IMR-90 (cell line): ENCODE measurements around the gene KIF4B. TPM values are rescaled to one million over a fixed set of nuclear protein-coding genes. Genes with fewer than 3 reads are reported as not detected.

Experiments used
- ATAC-seq: fragments of 200-7000 bp; cut with Tn5 transposase; 2 replicates; pipeline ENCODE4 v1.9.1; 2020; ENCODE audit warnings: low read depth, mild to moderate bottlenecking, moderate library complexity
- BruUV-seq: library from RNA; stranded (reverse); fragments of 400-500 nt; replicated peaks from 2 replicates; lab custom pipeline; 2021; lab: Mats Ljungman, UMichigan
- CTCF ChIA-PET: fragments of 300-600 bp; formaldehyde crosslinking; extraction: SDS; loops from one replicate; lab custom pipeline; 2021; ENCODE audit warnings: antibody characterized with exemption; lab: Yijun Ruan, JAX
- POLR2A ChIA-PET: fragments of 300-600 bp; sonication (Branson Sonifier 250); formaldehyde crosslinking; loops from one replicate; lab custom pipeline; 2022; ENCODE audit warnings: antibody characterized with exemption; ENCODE audit not compliant: unreplicated experiment; lab: Charles Lee
- DNase-seq: peaks from one replicate; pipeline ENCODE4 v3.0.0; 2013
- H2AFZ ChIP-seq: replicated peaks from 2 replicates; pipeline ENCODE3; 2013; ENCODE audit warnings: low read length, mild to moderate bottlenecking; ENCODE audit not compliant: poor library complexity
- H2AK5ac ChIP-seq: 2 replicates; pipeline ENCODE4 v1.6.1; 2013; ENCODE audit warnings: low read depth, low read length, inconsistent platforms
- H2AK9ac ChIP-seq: replicated peaks from 2 replicates; pipeline ENCODE3; 2013; ENCODE audit warnings: mild to moderate bottlenecking, low read depth, low read length, moderate library complexity; ENCODE audit not compliant: poor library complexity
- H2BK120ac ChIP-seq: 2 replicates; pipeline ENCODE4 v1.6.1; 2013; ENCODE audit warnings: low read depth, low read length, inconsistent platforms
- H2BK15ac ChIP-seq: 3 replicates; pipeline ENCODE4 v1.6.1; 2013; ENCODE audit warnings: low read depth, low read length, inconsistent platforms
- H2BK20ac ChIP-seq: 2 replicates; pipeline ENCODE4 v1.6.1; 2013; ENCODE audit warnings: low read depth, mild to moderate bottlenecking, inconsistent platforms, low read length, moderate library complexity
- H2BK5ac ChIP-seq: 2 replicates; pipeline ENCODE4 v1.6.1; 2013; ENCODE audit warnings: mild to moderate bottlenecking, low read depth, low read length, inconsistent platforms; ENCODE audit not compliant: poor library complexity, severe bottlenecking
- H3K14ac ChIP-seq: replicated peaks from 2 replicates; pipeline ENCODE4 v1.6.1; 2013; ENCODE audit warnings: low read depth, low read length, inconsistent platforms
- H3K18ac ChIP-seq: 2 replicates; pipeline ENCODE4 v1.6.1; 2013; ENCODE audit warnings: low read depth, low read length, control low read depth
- H3K23ac ChIP-seq: 2 replicates; pipeline ENCODE4 v1.6.1; 2013; ENCODE audit warnings: low read depth, low read length, inconsistent platforms
- H3K27ac ChIP-seq: 2 replicates; pipeline ENCODE4 v1.5.1; 2013; ENCODE audit warnings: mild to moderate bottlenecking, control low read depth, low read length; ENCODE audit not compliant: insufficient read depth
- H3K27me3 ChIP-seq: 2 replicates; pipeline ENCODE4 v1.6.1; 2013; ENCODE audit warnings: low read length; ENCODE audit not compliant: control insufficient read depth, insufficient read depth
- H3K36me3 ChIP-seq: 2 replicates; pipeline ENCODE4 v1.6.1; 2013; ENCODE audit warnings: low read length, mixed read lengths; ENCODE audit not compliant: control insufficient read depth, insufficient read depth
- H3K4ac ChIP-seq: 2 replicates; pipeline ENCODE4 v1.6.1; 2013; ENCODE audit warnings: low read depth, low read length, inconsistent platforms
- H3K4me1 ChIP-seq: 2 replicates; pipeline ENCODE4 v1.6.1; 2013; ENCODE audit warnings: low read length, mixed read lengths; ENCODE audit not compliant: control insufficient read depth, insufficient read depth
- H3K4me2 ChIP-seq: 2 replicates; pipeline ENCODE4 v1.6.1; 2013; ENCODE audit warnings: low read depth, mild to moderate bottlenecking, control low read depth, low read length, moderate library complexity
- H3K4me3 ChIP-seq: 2 replicates; pipeline ENCODE4 v1.5.1; 2013; ENCODE audit warnings: low read depth, mild to moderate bottlenecking, control low read depth, low read length, moderate library complexity; ENCODE audit not compliant: insufficient read depth
- H3K56ac ChIP-seq: 2 replicates; pipeline ENCODE4 v1.6.1; 2013; ENCODE audit warnings: low read length, inconsistent platforms; ENCODE audit not compliant: insufficient read depth; ENCODE audit errors: extremely low read depth
- H3K79me1 ChIP-seq, 2 experiments: 2 replicates each; pipeline ENCODE4 v1.6.1; 2013; ENCODE audit warnings: low read length in 2 of 2, inconsistent platforms in 1 of 2, low read depth in 1 of 2
- H3K9ac ChIP-seq: 2 replicates; pipeline ENCODE4 v1.6.1; 2013; ENCODE audit warnings: low read depth, low read length, control low read depth
- H3K9me1 ChIP-seq: 2 replicates; pipeline ENCODE4 v1.6.1; 2013; ENCODE audit warnings: low read length, inconsistent platforms; ENCODE audit not compliant: insufficient read depth
- H3K9me3 ChIP-seq: 2 replicates; pipeline ENCODE4 v1.6.1; 2013; ENCODE audit warnings: low read length; ENCODE audit not compliant: control insufficient read depth, insufficient read depth
- H4K20me1 ChIP-seq: 2 replicates; pipeline ENCODE4 v1.6.1; 2013; ENCODE audit warnings: low read length, inconsistent platforms; ENCODE audit not compliant: insufficient read depth
- H4K5ac ChIP-seq: 2 replicates; pipeline ENCODE4 v1.6.1; 2013; ENCODE audit warnings: mild to moderate bottlenecking, low read depth, low read length, control low read depth
- H4K8ac ChIP-seq, 2 experiments: 2 replicates each; pipeline ENCODE4 v1.6.1; 2013; ENCODE audit warnings: low read depth in 2 of 2, low read length in 2 of 2, control low read depth in 1 of 2, inconsistent platforms in 1 of 2
- H4K91ac ChIP-seq: 2 replicates; pipeline ENCODE4 v1.6.1; 2013; ENCODE audit warnings: low read depth, low read length, inconsistent platforms; ENCODE audit not compliant: insufficient read depth
- BHLHE40 ChIP-seq: fragments of 150-350 bp; IDR thresholded peaks from 2 replicates; pipeline ENCODE4 v1.6.1; 2016; ENCODE audit warnings: mild to moderate bottlenecking, low read depth, low read length
- CHD1 ChIP-seq: IDR thresholded peaks from 2 replicates; pipeline ENCODE4 v1.6.1; 2012; ENCODE audit warnings: low read depth, low read length, improper control_type of control experiment
- MAFK ChIP-seq: IDR thresholded peaks from 2 replicates; pipeline ENCODE4 v1.6.1; 2012; ENCODE audit warnings: low read depth, low read length, improper control_type of control experiment
- RAD21 ChIP-seq: IDR thresholded peaks from 2 replicates; pipeline ENCODE4 v1.6.1; 2012; ENCODE audit warnings: low read length, improper control_type of control experiment
- SMC3 ChIP-seq: fragments of 150-350 bp; IDR thresholded peaks from 2 replicates; pipeline ENCODE4 v1.6.1; 2016; ENCODE audit warnings: low read depth, mild to moderate bottlenecking, antibody characterized with exemption, low read length, moderate library complexity
- USF2 ChIP-seq: fragments of 150-350 bp; IDR thresholded peaks from 2 replicates; pipeline ENCODE4 v1.6.1; 2017; ENCODE audit warnings: mild to moderate bottlenecking, antibody characterized with exemption, low read length, low read depth
- WGBS, 2 experiments: methylation state at CpG; one replicate each; pipeline versions ENCODE4 v1.1.5 to v1.1.7; 2013; ENCODE audit warnings: missing lambda C conversion rate in 2 of 2; ENCODE audit not compliant: insufficient read length in 1 of 2; ENCODE audit errors: extremely low coverage in 2 of 2; 5-methylcytosine and 5-hydroxymethylcytosine counted together
- dilution Hi-C: fragments of 300-500 bp; cut with HindIII; formaldehyde crosslinking; loops from one replicate; pipeline ENCODE4 v1.14.3; 2018; ENCODE audit warnings: low sequenced_read_pairs; ENCODE audit not compliant: unreplicated experiment
- in situ Hi-C: fragments of 300-500 bp; cut with MboI; formaldehyde crosslinking; loops from 3 replicates; pipeline ENCODE4 v1.14.3; 2019; ENCODE audit warnings: low sequenced_read_pairs, inconsistent platforms, mixed read lengths
- intact Hi-C: fragments of 100-400 bp; cut with micrococcal nuclease; formaldehyde crosslinking; loops from 2 replicates; pipeline ENCODE4 v1.10.0; 2022
- polyA plus RNA-seq, 3 experiments: library from polyadenylated mRNA; depleted of rRNA; stranded (reverse); fragments of >200 nt; gene quantifications; 2 replicates each; pipeline ENCODE4 v1.2.3, GENCODE V29; 2012; ENCODE audit warnings: low replicate concordance in 1 of 3
- total RNA-seq: library from RNA; depleted of rRNA; stranded (reverse); fragments of >200 nt; gene quantifications from 2 replicates; pipeline ENCODE4 v1.2.3, GENCODE V29; 2012
- TF ChIP-seq, protein P1 (sequence below): conservative IDR thresholded peaks from 2 replicates; pipeline ENCODE4 v1.5.1; 2012; ENCODE audit warnings: mild to moderate bottlenecking, low read depth, low read length, improper control_type of control experiment

Gene KIF4B
- total and polyA plus RNA-seq, 2 of the 4 experiments (the other 2 are of a cell fraction), result under 0.01 to 0.03 TPM

DNA sequence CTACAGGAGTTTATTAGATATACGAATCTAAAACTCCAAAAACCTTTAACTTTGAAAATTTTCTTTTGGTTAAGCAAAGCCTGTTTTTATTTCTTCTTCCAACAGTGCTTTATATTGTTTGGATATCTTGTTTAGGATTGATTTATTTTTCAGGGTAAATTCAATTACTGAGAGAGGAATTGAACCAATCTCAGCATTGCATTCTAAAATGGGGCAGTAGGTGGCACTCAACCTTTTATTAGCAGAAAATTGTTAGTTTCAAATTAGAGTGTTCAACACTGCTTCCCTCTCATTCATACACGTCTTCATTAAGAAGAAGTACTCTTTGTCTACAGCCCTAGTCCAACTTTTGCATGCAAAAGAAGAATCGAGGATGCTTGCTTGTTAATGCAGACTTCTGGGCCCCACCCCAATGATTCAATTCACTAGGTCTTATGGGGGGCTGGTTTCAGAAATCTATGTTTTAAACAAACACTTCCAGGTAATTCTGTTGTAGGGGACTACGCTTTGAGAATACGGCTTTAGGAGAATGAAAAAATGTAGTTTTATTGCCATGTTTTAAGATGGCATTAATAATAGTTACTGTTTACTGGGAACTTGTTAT is 46.0 kb upstream of the KIF4B start:
- H3K14ac ChIP-seq, result no peak overlapping the region
- no peaks in the 10 kb centered on the region for H3K9me3 ChIP-seq
- H3K18ac ChIP-seq, result no peak overlapping the region
- WGBS, 2 experiments, result no CpG with 5 or more reads among the region's 5 CpGs
- peaks cover 6 to 10% of the 10 kb centered on the region in 2 experiments; a peak in 2 of 4 replicates for H3K79me1 ChIP-seq
- no peak overlapping the region for H3K27ac ChIP-seq
- in situ Hi-C loops, result no loop called here
- H4K91ac ChIP-seq, result no peak overlapping the region
- H3K9me1 ChIP-seq, result no peaks in the 10 kb centered on the region
- ChIA-PET CTCF (interaction anchor here (1.1 to 1.4 kb wide), 3 partner anchors 8 to 1857 kb away, joined by 3 to 5 read pairs (median 4); no protein-coding TSS in a partner anchor), POLR2A (no interaction called here)
- H3K56ac ChIP-seq, result no peak overlapping the region
- H2AFZ ChIP-seq, result no peak overlapping the region
- peak; percentile 73 for ATAC-seq
- H2AK9ac ChIP-seq, result no peak overlapping the region
- dilution Hi-C loops, result no loop called here
- no peak overlapping the region for H3K4me3 ChIP-seq
- no peak overlapping the region for H4K8ac ChIP-seq
- H4K5ac ChIP-seq, result no peak overlapping the region
- H2BK15ac ChIP-seq, result no peak overlapping the region
- no peak overlapping the region for H3K9ac ChIP-seq
- no peak overlapping the region for H3K23ac ChIP-seq
- H2BK20ac ChIP-seq, result no peak overlapping the region
- intact Hi-C loops, result no loop called here
- no peak overlapping the region for H3K4ac ChIP-seq
- peaks cover 1% of the 10 kb centered on the region; the same call in 1 of the 2 replicates for H3K4me1 ChIP-seq
- peak; percentile 21 for DNase-seq
- TF ChIP-seq MAFK (no peak), RAD21 (no peak), SMC3 (0 out of 2 replicates have a peak, but pooled peaks have one; percentile 27), BHLHE40 (no peak), USF2 (no peak), CHD1 (no peak)
- TF ChIP-seq, protein P1, sequence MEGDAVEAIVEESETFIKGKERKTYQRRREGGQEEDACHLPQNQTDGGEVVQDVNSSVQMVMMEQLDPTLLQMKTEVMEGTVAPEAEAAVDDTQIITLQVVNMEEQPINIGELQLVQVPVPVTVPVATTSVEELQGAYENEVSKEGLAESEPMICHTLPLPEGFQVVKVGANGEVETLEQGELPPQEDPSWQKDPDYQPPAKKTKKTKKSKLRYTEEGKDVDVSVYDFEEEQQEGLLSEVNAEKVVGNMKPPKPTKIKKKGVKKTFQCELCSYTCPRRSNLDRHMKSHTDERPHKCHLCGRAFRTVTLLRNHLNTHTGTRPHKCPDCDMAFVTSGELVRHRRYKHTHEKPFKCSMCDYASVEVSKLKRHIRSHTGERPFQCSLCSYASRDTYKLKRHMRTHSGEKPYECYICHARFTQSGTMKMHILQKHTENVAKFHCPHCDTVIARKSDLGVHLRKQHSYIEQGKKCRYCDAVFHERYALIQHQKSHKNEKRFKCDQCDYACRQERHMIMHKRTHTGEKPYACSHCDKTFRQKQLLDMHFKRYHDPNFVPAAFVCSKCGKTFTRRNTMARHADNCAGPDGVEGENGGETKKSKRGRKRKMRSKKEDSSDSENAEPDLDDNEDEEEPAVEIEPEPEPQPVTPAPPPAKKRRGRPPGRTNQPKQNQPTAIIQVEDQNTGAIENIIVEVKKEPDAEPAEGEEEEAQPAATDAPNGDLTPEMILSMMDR, result peak; percentile 56
- H2BK120ac ChIP-seq, result no peak overlapping the region
- no peak overlapping the region for H2AK5ac ChIP-seq
- no TSS peak for BruUV-seq
- H4K20me1 ChIP-seq, result no peaks in the 10 kb centered on the region
- peaks cover 4% of the 10 kb centered on the region for H3K36me3 ChIP-seq
- H3K4me2 ChIP-seq, result no peak overlapping the region
- H2BK5ac ChIP-seq, result no peak overlapping the region
- H3K27me3 ChIP-seq, result no peaks in the 10 kb centered on the region
